ENCODE data around the gene RGS11.

The RGS11 gene

GRCh38 chr16:228151-228851 lies 47.4 kb downstream of the RGS11 start:
- DNase-seq: no peak

GRCh38 chr16:220021-220420 lies 55.7 kb downstream of the RGS11 start:
- no peak for DNase-seq
